Type B pancreatic cell (in vitro differentiated cells): ENCODE data around the gene ATP6V0A4. TPM values are rescaled to one million over a fixed set of nuclear protein-coding genes. Genes with fewer than 3 reads are reported as not detected.

Experiments used
- DNase-seq: peaks from one replicate; pipeline ENCODE4 v3.0.0; 2021; ENCODE audit warnings: mixed read lengths; ENCODE audit not compliant: unreplicated experiment; ENCODE audit errors: extremely low spot score
- H3K27ac Mint-ChIP-seq: 2 replicates; pipeline ENCODE4 v1.8.0; 2021; ENCODE audit warnings: mild to moderate bottlenecking, mixed read lengths
- H3K27me3 Mint-ChIP-seq: 2 replicates; pipeline ENCODE4 v1.8.0; 2021; ENCODE audit warnings: mixed read lengths
- H3K36me3 Mint-ChIP-seq: 2 replicates; pipeline ENCODE4 v1.8.0; 2021; ENCODE audit warnings: mixed read lengths
- H3K4me1 Mint-ChIP-seq: one replicate; pipeline ENCODE4 v1.8.0; 2021; ENCODE audit warnings: mixed read lengths; ENCODE audit not compliant: unreplicated experiment
- H3K4me3 Mint-ChIP-seq: 2 replicates; pipeline ENCODE4 v1.8.0; 2021; ENCODE audit warnings: mild to moderate bottlenecking, mixed read lengths
- H3K9me3 Mint-ChIP-seq: 2 replicates; pipeline ENCODE4 v1.8.0; 2021; ENCODE audit warnings: mixed read lengths
- CTCF ChIP-seq: fragments of 200-600 bp; sonication (generic); conservative IDR thresholded peaks from 2 replicates; pipeline ENCODE4 v1.5.0; 2021; ENCODE audit warnings: antibody characterized with exemption, mild to moderate bottlenecking
- total RNA-seq: library from RNA; stranded (reverse); gene quantifications from 2 replicates; pipeline ENCODE4 v1.2.1, GENCODE V29; 2021; ENCODE audit warnings: low replicate concordance

ATP6V0A4 gene
- total RNA-seq, 1 donor from 2014 or later: 0.89 TPM

- Mint-ChIP-seq H3K9me3 (no peaks in the 10 kb centered on the region), H3K27ac (no peak overlapping the region), H3K4me1 (no peaks in the 10 kb centered on the region), H3K4me3 (no peak overlapping the region), H3K27me3 (no peaks in the 10 kb centered on the region), H3K36me3 (no peaks in the 10 kb centered on the region)
- TF ChIP-seq CTCF: no peak
- no peak for DNase-seq
Observed at GRCh38 chr7:138729444-138729843, 68.6 kb downstream of the ATP6V0A4 start.

- Mint-ChIP-seq H3K9me3 (no peaks in the 10 kb centered on the region), H3K4me3 (no peak overlapping the region), H3K27ac (no peak overlapping the region), H3K4me1 (no peaks in the 10 kb centered on the region), H3K27me3 (no peaks in the 10 kb centered on the region), H3K36me3 (no peaks in the 10 kb centered on the region)
- DNase-seq: no peak
- no peak for TF ChIP-seq CTCF
Observed at GRCh38 chr7:138727336-138728099, 70.5 kb downstream of the ATP6V0A4 start.

DNA sequence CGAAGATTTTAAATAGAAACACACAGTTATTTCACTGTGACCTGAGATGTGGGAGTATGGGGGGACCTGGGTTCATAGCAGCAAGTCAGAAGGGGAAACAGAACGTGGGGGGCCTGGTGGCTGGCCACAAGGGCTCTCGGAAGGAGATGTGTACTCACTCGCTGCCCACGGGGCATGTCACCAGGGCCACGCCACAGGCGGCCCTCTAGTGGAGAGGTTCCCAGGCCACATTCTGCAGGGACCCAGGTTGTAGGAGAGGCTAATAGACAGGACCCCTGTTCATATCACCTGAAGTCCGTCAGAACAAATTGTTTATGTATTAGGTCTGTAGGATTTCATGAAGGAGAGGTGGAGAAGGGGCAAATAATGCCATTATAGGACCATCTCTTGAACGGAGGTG is 71.7 kb downstream of the ATP6V0A4 start:
- H3K27ac Mint-ChIP-seq: no peak overlapping the region

DNA sequence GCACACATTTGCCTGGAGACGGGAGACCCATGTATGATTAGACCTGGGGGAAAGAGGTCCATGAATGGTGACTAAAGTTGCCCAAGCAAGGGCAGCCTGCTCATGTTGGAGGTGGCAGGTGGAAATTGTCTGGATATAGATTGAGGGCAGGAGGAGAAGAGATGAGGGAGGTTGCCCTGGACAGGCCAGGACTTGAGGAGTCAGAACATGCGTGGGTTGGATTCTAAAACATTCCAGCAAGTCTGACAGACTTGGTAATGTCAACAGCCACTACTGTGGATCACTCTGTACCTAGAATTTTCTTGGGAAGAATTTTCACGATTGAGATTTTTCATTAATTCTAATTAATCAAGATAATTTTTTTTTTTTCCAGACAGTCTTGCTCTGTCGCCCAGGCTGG is 77.7 kb downstream of the ATP6V0A4 start:
- no peaks in the 10 kb centered on the region for H3K4me1 Mint-ChIP-seq
- no peak overlapping the region for H3K4me3 Mint-ChIP-seq
- H3K27ac Mint-ChIP-seq: no peak overlapping the region
- no peaks in the 10 kb centered on the region for H3K36me3 Mint-ChIP-seq
- no peaks in the 10 kb centered on the region for H3K9me3 Mint-ChIP-seq
- DNase-seq: no peak
- no peaks in the 10 kb centered on the region for H3K27me3 Mint-ChIP-seq
- no peak for TF ChIP-seq CTCF

More for the DNA sequence above, 71.7 kb downstream of the ATP6V0A4 start:
- Mint-ChIP-seq H3K9me3 (no peaks in the 10 kb centered on the region), H3K4me1 (no peaks in the 10 kb centered on the region), H3K36me3 (no peaks in the 10 kb centered on the region), H3K27me3 (no peaks in the 10 kb centered on the region), H3K4me3 (no peak overlapping the region)
- TF ChIP-seq CTCF: no peak
- DNase-seq: no peak

DNA sequence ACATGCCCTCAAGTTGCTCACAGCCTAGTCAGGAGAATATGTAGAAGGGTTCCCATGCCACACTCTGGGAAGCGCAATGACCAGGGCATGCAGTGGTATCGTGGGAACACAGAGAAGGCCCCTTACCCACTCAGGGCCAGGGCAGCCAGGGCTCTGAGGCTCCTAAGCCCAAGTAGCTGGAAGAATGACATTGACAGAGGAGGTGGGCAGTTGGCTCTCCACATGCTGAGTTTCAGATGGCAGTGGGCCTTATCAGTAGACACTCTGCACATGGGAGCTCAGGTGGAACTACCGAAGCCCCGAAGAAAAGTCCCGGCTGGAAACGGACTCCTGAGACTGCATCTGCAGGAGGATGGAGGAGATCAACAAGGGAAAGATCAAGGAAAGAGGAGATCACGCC is 81.1 kb downstream of the ATP6V0A4 start:
- DNase-seq: no peak
- no peak overlapping the region for H3K4me3 Mint-ChIP-seq
- no peak overlapping the region for H3K27ac Mint-ChIP-seq
- H3K4me1 Mint-ChIP-seq: no peaks in the 10 kb centered on the region
- no peaks in the 10 kb centered on the region for H3K9me3 Mint-ChIP-seq
- no peaks in the 10 kb centered on the region for H3K36me3 Mint-ChIP-seq
- TF ChIP-seq CTCF: no peak
- no peaks in the 10 kb centered on the region for H3K27me3 Mint-ChIP-seq
